H1 (cell line): Measurements from ENCODE around the gene FIGNL2. TPM values are rescaled to one million over a fixed set of nuclear protein-coding genes. Genes with fewer than 3 reads are reported as not detected.

Experiments
- BRCA1 ChIP-seq: IDR thresholded peaks from 2 replicates; pipeline ENCODE4 v1.6.1; 2012; ENCODE audit warnings: low read depth, low read length, improper control_type of control experiment
- FOSL1 ChIP-seq: IDR thresholded peaks from 2 replicates; pipeline ENCODE4 v1.6.1; 2011; ENCODE audit warnings: mild to moderate bottlenecking, low read depth, low read length, moderate library complexity; ENCODE audit not compliant: insufficient read depth
- GTF2F1 ChIP-seq: IDR thresholded peaks from 2 replicates; pipeline ENCODE4 v1.6.1; 2012; ENCODE audit warnings: low read depth, low read length, improper control_type of control experiment, borderline replicate concordance
- RFX5 ChIP-seq: IDR thresholded peaks from 2 replicates; pipeline ENCODE4 v1.6.1; 2011; ENCODE audit warnings: low read depth, low read length, improper control_type of control experiment, borderline replicate concordance
- SIRT6 ChIP-seq: IDR thresholded peaks from one replicate; pipeline ENCODE4 v1.7.1; 2012; ENCODE audit warnings: low read length, inconsistent platforms
- polyA plus RNA-seq, 7 experiments: library from polyadenylated mRNA; depleted of rRNA in 3 of 7; stranded (reverse) in 5 of 7; unstranded in 2 of 7; fragments of >200 nt in 5 of 7; fragments of 200-250 nt in 2 of 7; gene quantifications; 1 replicate in 5 of 7; 2 replicates in 1 of 7; 4 replicates in 1 of 7; pipeline versions ENCODE4 v1.2.1 to v1.2.3, GENCODE V29; 2011 to 2013; ENCODE audit warnings: missing spikeins in 2 of 7, mixed read lengths in 2 of 7
- total RNA-seq: library from RNA; stranded (reverse); fragmentation: NEBNext Ultra II Directional; extraction: Animal tissue kit (Norgen Biotek cat#: 25700); gene quantifications from 2 replicates; pipeline ENCODE4 v1.2.1, GENCODE V29; 2021

FIGNL2 gene
- total and polyA plus RNA-seq, 2 of the 8 experiments (the other 6 are each of a cell fraction or from before 2014, with no cell fraction given) = 6.5 to 7.1 TPM

DNA sequence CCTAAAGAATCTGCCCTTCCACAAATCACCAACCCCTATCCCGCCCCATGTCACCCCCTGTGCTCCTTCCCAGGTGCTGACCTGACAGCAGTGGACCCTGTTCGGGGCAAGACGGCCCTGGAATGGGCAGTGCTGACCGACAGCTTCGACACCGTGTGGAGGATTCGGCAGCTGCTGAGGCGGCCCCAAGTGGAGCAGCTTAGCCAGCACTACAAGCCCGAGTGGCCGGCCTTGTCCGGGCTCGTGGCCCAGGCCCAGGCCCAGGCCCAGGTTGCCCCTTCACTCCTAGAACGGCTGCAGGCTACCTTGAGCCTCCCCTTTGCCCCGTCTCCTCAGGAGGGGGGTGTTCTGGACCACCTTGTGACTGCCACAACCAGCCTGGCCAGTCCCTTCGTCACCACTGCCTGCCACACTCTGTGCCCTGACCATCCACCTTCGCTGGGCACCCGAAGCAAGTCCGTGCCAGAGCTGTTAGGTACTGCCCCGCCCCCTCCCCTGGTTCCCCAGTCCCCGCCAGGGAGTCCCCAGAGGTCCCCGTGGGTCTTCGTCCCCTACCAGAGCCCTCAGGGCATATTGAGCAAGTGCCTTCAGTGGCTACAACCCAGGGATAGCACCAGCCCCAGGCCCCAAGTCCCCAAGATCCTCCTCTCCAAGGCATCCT lies 42.1 kb upstream of the FIGNL2 start (continued):
- TF ChIP-seq FOSL1 (no peak), RFX5 (no peak), BRCA1 (no peak), SIRT6 (no peak), GTF2F1 (no peak)
